Camera-type eye (tissue), 1 donor: ENCODE measurements around the gene EIF2B2. TPM values are rescaled to one million over a fixed set of nuclear protein-coding genes. Genes with fewer than 3 reads are reported as not detected.

ENCODE experiments used
- total RNA-seq: library from RNA; depleted of rRNA; stranded (reverse); fragments of >200 nt; gene quantifications from one replicate; pipeline ENCODE4 v1.2.3, GENCODE V29; 2014

Gene EIF2B2
- 37.4 TPM for total RNA-seq

GRCh38 chr14:75002392-75003249, at the start of gene EIF2B2:
EIF2B2 (plus strand) TSS chr14:75002921; CDS start chr14:75002991, 70 bp downstream.

GRCh38 chr14:74955229-74956026, 47.3 kb upstream of the EIF2B2 start, which contains the start of gene PGF:
PGF (minus strand) TSS chr14:74955597; CDS start chr14:74955242, 355 bp downstream.

GRCh38 chr14:75050852-75051555, 48.3 kb downstream of the EIF2B2 start, which contains the start of gene MLH3:
MLH3 (minus strand) TSS chr14:75051467; CDS start chr14:75049655, 1,812 bp downstream.

Other genes starting within 250 kb of the EIF2B2 start
- 128 TPM for gene YLPM1, start 239.6 kb upstream of the EIF2B2 start, total RNA-seq
- gene PROX2, start 126.8 kb upstream of the EIF2B2 start, total RNA-seq, result not detected
- 69.8 TPM for gene DLST, start 121.0 kb upstream of the EIF2B2 start, total RNA-seq
- 32.7 TPM for gene RPS6KL1, start 79.7 kb upstream of the EIF2B2 start, total RNA-seq
- gene PGF, start 47.3 kb upstream of the EIF2B2 start, total RNA-seq, result 11.8 TPM
- gene MLH3, start 48.5 kb downstream of the EIF2B2 start, total RNA-seq, result 70.8 TPM
- 31.5 TPM for gene ACYP1, start 61.1 kb downstream of the EIF2B2 start, total RNA-seq
- gene ZC2HC1C, start 66.7 kb downstream of the EIF2B2 start, total RNA-seq, result 2.5 TPM
- 80.5 TPM for gene NEK9, start 124.1 kb downstream of the EIF2B2 start, total RNA-seq
- gene TMED10, start 173.7 kb downstream of the EIF2B2 start, total RNA-seq, result 301 TPM